ENCODE data around the gene FECH.

DNA sequence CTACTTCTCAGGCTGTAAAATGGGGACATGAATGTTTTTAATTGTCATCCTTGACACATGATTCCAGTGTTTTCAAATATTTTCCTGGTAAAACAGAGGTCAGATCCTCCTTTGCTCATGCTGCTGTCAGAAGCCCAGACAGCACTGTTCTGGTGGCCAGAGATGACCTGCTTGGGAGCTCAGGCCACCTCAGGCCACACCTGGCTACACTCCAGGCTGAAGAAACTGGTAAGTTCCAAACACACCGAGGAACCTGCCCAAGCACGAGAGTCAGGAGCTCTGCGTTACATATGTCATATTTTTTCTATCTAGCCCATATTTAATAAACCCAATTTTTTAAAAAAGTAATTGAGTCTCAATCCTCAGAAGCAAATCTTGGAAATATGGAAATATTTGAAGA lies 47.9 kb downstream of the FECH start:
- TF ChIP-seq EZH2 (IDR thresholded peaks at IDR 0.05; ENCODE audit: borderline replicate concordance, insufficient read depth, low read depth, low read length, poor library complexity, severe bottlenecking): no peak
- TF ChIP-seq, protein P1, sequence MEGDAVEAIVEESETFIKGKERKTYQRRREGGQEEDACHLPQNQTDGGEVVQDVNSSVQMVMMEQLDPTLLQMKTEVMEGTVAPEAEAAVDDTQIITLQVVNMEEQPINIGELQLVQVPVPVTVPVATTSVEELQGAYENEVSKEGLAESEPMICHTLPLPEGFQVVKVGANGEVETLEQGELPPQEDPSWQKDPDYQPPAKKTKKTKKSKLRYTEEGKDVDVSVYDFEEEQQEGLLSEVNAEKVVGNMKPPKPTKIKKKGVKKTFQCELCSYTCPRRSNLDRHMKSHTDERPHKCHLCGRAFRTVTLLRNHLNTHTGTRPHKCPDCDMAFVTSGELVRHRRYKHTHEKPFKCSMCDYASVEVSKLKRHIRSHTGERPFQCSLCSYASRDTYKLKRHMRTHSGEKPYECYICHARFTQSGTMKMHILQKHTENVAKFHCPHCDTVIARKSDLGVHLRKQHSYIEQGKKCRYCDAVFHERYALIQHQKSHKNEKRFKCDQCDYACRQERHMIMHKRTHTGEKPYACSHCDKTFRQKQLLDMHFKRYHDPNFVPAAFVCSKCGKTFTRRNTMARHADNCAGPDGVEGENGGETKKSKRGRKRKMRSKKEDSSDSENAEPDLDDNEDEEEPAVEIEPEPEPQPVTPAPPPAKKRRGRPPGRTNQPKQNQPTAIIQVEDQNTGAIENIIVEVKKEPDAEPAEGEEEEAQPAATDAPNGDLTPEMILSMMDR (IDR thresholded peaks at IDR 0.05): no peak

Measured in B cell (primary cell).